CD4-positive, alpha-beta T cell (primary cell): ENCODE measurements around the gene MIX23. TPM values are rescaled to one million over a fixed set of nuclear protein-coding genes. Genes with fewer than 3 reads are reported as not detected.

ENCODE experiments used
- ATAC-seq: fragments of 200-7000 bp; cut with Tn5 transposase; one replicate; pipeline ENCODE4 v1.10.0; 2022; ENCODE audit warnings: mild to moderate bottlenecking; ENCODE audit not compliant: poor library complexity
- CTCF ChIA-PET: fragments of 350-600 bp; sonication (Branson Sonifier 250); formaldehyde crosslinking; loops from one replicate; lab custom pipeline; 2021; ENCODE audit warnings: antibody characterized with exemption, inconsistent platforms; lab: Charles Lee
- POLR2A ChIA-PET: fragments of 350-600 bp; sonication (Branson Sonifier 250); formaldehyde crosslinking; loops from one replicate; lab custom pipeline; 2021; ENCODE audit warnings: antibody characterized with exemption, inconsistent platforms; lab: Charles Lee
- DNase-seq, 14 experiments: peaks; one replicate each; pipeline ENCODE4 v3.0.0-alpha.2; 2013 to 2020; ENCODE audit warnings: mixed read lengths in 2 of 14
- H3K27ac ChIP-seq, 2 donors: one replicate each; pipeline versions ENCODE4 v1.5.1 to v1.7.0; 2013; ENCODE audit warnings: low read length in 2 of 2, low read depth in 1 of 2, mild to moderate bottlenecking in 1 of 2
- H3K27me3 ChIP-seq, 2 experiments: 1 replicate in 1 of 2; 2 replicates in 1 of 2; pipeline versions ENCODE4 v1.6.1 to v1.7.0; 2013; ENCODE audit warnings: low read length in 2 of 2, control low read depth in 1 of 2, mild to moderate bottlenecking in 1 of 2, moderate library complexity in 1 of 2; ENCODE audit not compliant: insufficient read depth in 2 of 2, control insufficient read depth in 1 of 2
- H3K36me3 ChIP-seq: one replicate; pipeline ENCODE4 v1.6.1; 2013; ENCODE audit warnings: low read length, control low read depth; ENCODE audit not compliant: insufficient read depth
- H3K4me1 ChIP-seq: one replicate; pipeline ENCODE4 v1.6.1; 2013; ENCODE audit warnings: low read length, control low read depth; ENCODE audit not compliant: insufficient read depth
- H3K4me3 ChIP-seq: one replicate; pipeline ENCODE4 v1.5.1; 2013; ENCODE audit warnings: mild to moderate bottlenecking, low read length, moderate library complexity
- H3K9me3 ChIP-seq, 2 experiments: 1 replicate in 1 of 2; 2 replicates in 1 of 2; pipeline versions ENCODE4 v1.6.1 to v1.7.0; 2013; ENCODE audit warnings: low read length in 2 of 2, mild to moderate bottlenecking in 2 of 2, control low read depth in 1 of 2, moderate library complexity in 1 of 2; ENCODE audit not compliant: control insufficient read depth in 1 of 2, insufficient read depth in 1 of 2
- H3K27ac Mint-ChIP-seq: one replicate; pipeline ENCODE4 v1.8.0; 2020; ENCODE audit warnings: mixed read lengths
- H3K27me3 Mint-ChIP-seq: one replicate; pipeline ENCODE4 v1.8.0; 2021; ENCODE audit warnings: mixed read lengths
- H3K36me3 Mint-ChIP-seq: one replicate; pipeline ENCODE4 v1.8.0; 2021; ENCODE audit warnings: low read depth, mixed read lengths
- H3K4me1 Mint-ChIP-seq: one replicate; pipeline ENCODE4 v1.8.0; 2021; ENCODE audit warnings: low read depth, mixed read lengths
- H3K4me3 Mint-ChIP-seq: one replicate; pipeline ENCODE4 v1.8.0; 2020; ENCODE audit warnings: mild to moderate bottlenecking, mixed read lengths
- H3K9me3 Mint-ChIP-seq: one replicate; pipeline ENCODE4 v1.8.0; 2020; ENCODE audit warnings: mixed read lengths
- CTCF ChIP-seq: fragments of 200-600 bp; IDR thresholded peaks from one replicate; pipeline ENCODE4 v1.8.0; 2022; ENCODE audit warnings: antibody characterized with exemption, mild to moderate bottlenecking
- intact Hi-C, 2 experiments: fragments of 100-400 bp; cut with DNase I in 1 of 2; cut with micrococcal nuclease in 1 of 2; formaldehyde crosslinking; loops; one replicate each; pipeline versions ENCODE4 v1.15.1 to v1.9.0; 2023 to 2025; cut with DNase I, micrococcal nuclease
- total RNA-seq, 174 experiments: library from RNA in 2 of 174; stranded (reverse) in 2 of 174; gene quantifications; one replicate each; pipeline ENCODE4 v1.2.3 and lab custom pipeline; 2021 to 2026

MIX23 gene
- total RNA-seq, 2 experiments from 2014 or later: 12.4 to 17.5 TPM

- no peaks in the 10 kb centered on the region for H3K27me3 Mint-ChIP-seq
- Histone ChIP-seq H3K27ac (no peak overlapping the region), H3K36me3 (peaks cover 86% of the 10 kb centered on the region), H3K9me3 (no peaks in the 10 kb centered on the region), H3K27me3 (no peaks in the 10 kb centered on the region), H3K4me1 (no peaks in the 10 kb centered on the region), H3K4me3 (no peak overlapping the region)
- intact Hi-C loops: no loop called here
- DNase-seq (no peak), ATAC-seq (no peak)
- TF ChIP-seq CTCF: no peak
- no peak overlapping the region for H3K27ac Mint-ChIP-seq
- CTCF ChIA-PET: interaction anchor here (1.2 to 1.6 kb wide), 2 partner anchors 15 to 24 kb away, joined by 4 to 6 read pairs; partner anchors contain the start of gene FAM162A
- POLR2A ChIA-PET: interaction anchor here (0.9 to 1.9 kb wide), 2 partner anchors 8 to 24 kb away, joined by 4 to 11 read pairs; partner anchors contain the start of genes FAM162A, MIX23 and WDR5B
- H3K36me3 Mint-ChIP-seq: peaks cover 88% of the 10 kb centered on the region
- no peak overlapping the region for H3K4me3 Mint-ChIP-seq
- peaks cover 12% of the 10 kb centered on the region for H3K4me1 Mint-ChIP-seq
- H3K9me3 Mint-ChIP-seq: no peaks in the 10 kb centered on the region
Measured at GRCh38 chr3:122407946-122408345, 24.9 kb upstream of the MIX23 start.

GRCh38 chr3:122406198-122406597 lies 23.2 kb upstream of the MIX23 start:
- Histone ChIP-seq H3K9me3 (no peaks in the 10 kb centered on the region), H3K27ac (no peak overlapping the region), H3K27me3 (no peaks in the 10 kb centered on the region), H3K36me3 (peaks cover 77% of the 10 kb centered on the region), H3K4me3 (no peak overlapping the region), H3K4me1 (no peaks in the 10 kb centered on the region)
- Mint-ChIP-seq H3K4me3 (no peak overlapping the region), H3K4me1 (no peaks in the 10 kb centered on the region), H3K36me3 (peaks cover 80% of the 10 kb centered on the region), H3K27ac (no peak overlapping the region), H3K27me3 (no peaks in the 10 kb centered on the region), H3K9me3 (no peaks in the 10 kb centered on the region)
- DNase-seq (no peak), ATAC-seq (no peak)
- POLR2A ChIA-PET: interaction anchor here (0.6 to 1.4 kb wide), 2 partner anchors 15 to 23 kb away, joined by 3 to 8 read pairs; partner anchors contain the start of genes FAM162A and MIX23
- CTCF ChIA-PET: interaction anchor here (1.2 kb wide), 1 partner anchor 12 kb away, joined by 5 read pairs; no protein-coding TSS in a partner anchor
- TF ChIP-seq CTCF: no peak
- intact Hi-C loops: no loop called here

GRCh38 chr3:122405015-122405414 lies 22.0 kb upstream of the MIX23 start:
- no peaks in the 10 kb centered on the region for H3K9me3 ChIP-seq
- H3K4me3 Mint-ChIP-seq: no peak overlapping the region
- ChIA-PET CTCF (no interaction called here), POLR2A (interaction anchor here (0.6 to 1.2 kb wide), 4 partner anchors 9 to 21 kb away, joined by 3 to 4 read pairs (median 3); partner anchors contain the start of gene FAM162A)
- no peak overlapping the region for H3K4me3 ChIP-seq
- no peaks in the 10 kb centered on the region for H3K27me3 Mint-ChIP-seq
- TF ChIP-seq CTCF: no peak
- H3K4me1 Mint-ChIP-seq: no peaks in the 10 kb centered on the region
- H3K4me1 ChIP-seq: no peaks in the 10 kb centered on the region
- intact Hi-C loops: no loop called here
- H3K27ac Mint-ChIP-seq: no peak overlapping the region
- no peak overlapping the region for H3K27ac ChIP-seq
- peaks cover 71% of the 10 kb centered on the region for H3K36me3 Mint-ChIP-seq
- peaks cover 67% of the 10 kb centered on the region for H3K36me3 ChIP-seq
- ATAC-seq (no peak), DNase-seq (no peak)
- H3K27me3 ChIP-seq: no peaks in the 10 kb centered on the region
- H3K9me3 Mint-ChIP-seq: no peaks in the 10 kb centered on the region
